HG02970 (cell line): Measurements from ENCODE around the gene MYO5B.

Experiments
- ATAC-seq: cut with Tn5 transposase; IDR thresholded peaks from one replicate; pipeline ENCODE4 v1.9.1; 2021; ENCODE audit warnings: mild to moderate bottlenecking, moderate library complexity, moderate number of reproducible peaks; ENCODE audit not compliant: unreplicated experiment, low FRiP score

MYO5B gene

GRCh38 chr18:49935215-49935614 is 259.7 kb downstream of the MYO5B start:
- ATAC-seq: no peak

DNA sequence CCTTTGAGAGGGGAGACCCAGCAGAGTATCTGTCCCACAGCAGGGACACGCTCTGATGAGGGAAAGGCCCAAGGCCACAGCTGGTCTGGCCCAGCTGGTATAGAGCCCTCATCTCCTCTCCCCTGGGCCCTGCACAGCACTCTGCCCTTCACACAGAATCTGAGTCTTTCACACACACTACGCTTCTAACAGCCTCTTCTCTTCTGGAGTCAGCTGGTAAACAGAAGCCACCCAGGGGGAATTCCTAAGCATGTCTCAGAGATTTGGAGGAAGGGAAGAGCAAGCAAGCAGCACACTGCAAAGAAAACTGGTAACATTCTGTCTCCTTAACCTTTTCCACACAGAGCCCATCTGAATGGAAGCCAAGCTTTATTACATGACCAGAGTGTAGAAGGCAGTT is 260.5 kb downstream of the MYO5B start:
- no peak for ATAC-seq

DNA sequence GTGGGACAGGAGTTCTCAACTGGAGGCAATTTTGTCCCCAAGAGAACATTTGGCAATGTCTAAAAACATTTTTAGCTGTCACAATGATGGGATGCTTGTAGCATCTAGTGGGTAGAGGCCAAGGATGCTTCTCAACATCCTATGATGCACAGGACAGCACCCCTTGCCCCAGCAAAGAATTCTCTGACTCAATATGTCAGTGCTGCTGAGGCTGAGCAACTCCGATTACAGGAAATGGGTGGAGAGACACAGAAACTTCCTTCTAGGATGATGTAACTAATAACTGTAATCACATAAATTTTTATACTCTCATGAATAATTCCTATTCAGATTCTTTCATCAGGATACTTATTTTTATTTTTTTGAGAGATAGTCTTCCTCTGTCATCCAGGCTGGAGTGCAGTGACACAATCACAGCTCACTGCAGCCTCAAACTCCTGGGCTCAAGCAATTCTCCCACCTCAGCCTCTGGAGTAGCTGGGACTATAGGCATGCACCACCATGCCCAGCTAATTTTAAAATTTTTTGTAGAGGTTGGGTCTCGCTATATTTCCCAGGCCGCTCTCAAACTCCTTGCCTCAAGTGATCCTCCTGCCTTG is 261.3 kb downstream of the MYO5B start:
- no peak for ATAC-seq

GRCh38 chr18:49931760-49932159 is 263.2 kb downstream of the MYO5B start:
- no peak for ATAC-seq

GRCh38 chr18:49931179-49931578 is 263.8 kb downstream of the MYO5B start:
- no peak for ATAC-seq

GRCh38 chr18:49926106-49926745 is 268.7 kb downstream of the MYO5B start:
- no peak for ATAC-seq

GRCh38 chr18:49924293-49924983 is 270.5 kb downstream of the MYO5B start:
- no peak for ATAC-seq

GRCh38 chr18:49922228-49922627 is 272.7 kb downstream of the MYO5B start:
- no peak for ATAC-seq

DNA sequence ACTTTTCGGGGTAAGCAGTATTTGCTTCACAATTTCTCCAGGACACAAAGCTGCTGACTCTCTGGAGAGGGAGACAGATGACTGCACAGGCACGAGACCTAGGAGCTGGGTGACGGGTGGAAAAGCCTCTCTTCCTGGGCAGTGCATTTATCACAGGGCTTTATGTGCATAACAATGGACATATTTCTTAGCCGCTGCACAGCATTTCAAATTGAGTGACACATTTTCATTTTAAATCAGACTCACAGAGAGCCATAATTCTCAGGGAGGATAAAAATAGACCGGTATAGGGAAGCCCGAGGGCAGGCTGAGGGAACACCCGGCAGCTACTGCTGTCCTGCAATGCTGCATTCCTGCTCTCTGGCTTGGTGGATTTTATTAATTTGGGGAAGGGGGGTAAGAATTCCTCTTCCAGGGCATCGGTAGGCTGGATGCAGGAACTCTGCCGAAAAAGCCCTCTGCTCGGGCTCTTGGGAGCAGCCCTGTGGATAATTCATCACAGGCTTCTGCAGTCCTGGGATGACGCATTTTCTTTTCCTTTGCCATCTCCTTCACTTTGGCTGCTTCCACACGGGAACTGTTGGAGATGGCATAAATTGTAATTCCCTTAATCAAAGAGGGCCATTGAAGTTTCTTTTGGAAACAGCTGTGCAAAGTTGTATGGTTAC is 273.5 kb downstream of the MYO5B start:
- no peak for ATAC-seq

GRCh38 chr18:49920731-49921130 is 274.2 kb downstream of the MYO5B start:
- ATAC-seq: no peak

GRCh38 chr18:49917742-49918141 is 277.2 kb downstream of the MYO5B start:
- ATAC-seq: no peak

DNA sequence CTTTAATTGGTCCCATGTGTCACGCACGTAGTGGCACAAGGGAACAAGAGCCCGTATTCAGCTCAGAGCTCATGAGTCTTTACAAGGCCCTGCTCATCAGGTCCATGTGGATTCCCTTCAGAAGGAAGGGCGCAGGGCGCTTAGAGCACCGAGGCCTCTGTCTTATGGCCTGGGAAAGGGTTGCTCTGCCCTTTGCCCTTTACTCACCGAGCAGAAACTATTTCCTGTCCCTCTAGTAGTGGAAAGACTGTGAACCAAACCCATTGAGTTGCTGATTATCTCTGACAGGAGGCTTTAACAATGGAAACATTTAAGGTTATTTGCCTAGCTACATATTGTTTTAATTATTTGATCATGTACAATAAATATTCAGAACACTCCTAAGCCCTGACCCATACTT is 279.6 kb downstream of the MYO5B start:
- no peak for ATAC-seq

DNA sequence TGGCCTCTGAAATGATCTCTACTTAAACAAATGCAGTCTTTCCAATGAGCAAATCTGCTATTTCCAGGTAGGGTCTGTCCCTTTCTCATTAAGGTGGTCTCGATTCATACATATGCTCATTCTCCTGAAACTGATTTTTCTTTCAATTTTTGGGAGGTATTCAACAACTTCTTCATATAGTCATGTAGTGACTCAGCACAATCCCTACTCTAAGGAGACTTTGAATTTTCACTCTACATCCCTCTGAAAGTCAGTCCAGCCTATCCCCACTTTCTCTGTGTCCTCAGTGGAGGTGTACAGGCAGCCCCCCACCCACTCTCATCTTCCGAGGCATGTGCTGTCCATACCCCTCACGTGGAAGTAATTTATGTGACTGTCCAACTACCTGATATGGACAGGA is 281.7 kb downstream of the MYO5B start:
- no peak for ATAC-seq

GRCh38 chr18:49911427-49911826 is 283.5 kb downstream of the MYO5B start:
- no peak for ATAC-seq

GRCh38 chr18:49910986-49911385 is 284.0 kb downstream of the MYO5B start:
- no peak for ATAC-seq

GRCh38 chr18:49910019-49910418 is 284.9 kb downstream of the MYO5B start:
- ATAC-seq: no peak

DNA sequence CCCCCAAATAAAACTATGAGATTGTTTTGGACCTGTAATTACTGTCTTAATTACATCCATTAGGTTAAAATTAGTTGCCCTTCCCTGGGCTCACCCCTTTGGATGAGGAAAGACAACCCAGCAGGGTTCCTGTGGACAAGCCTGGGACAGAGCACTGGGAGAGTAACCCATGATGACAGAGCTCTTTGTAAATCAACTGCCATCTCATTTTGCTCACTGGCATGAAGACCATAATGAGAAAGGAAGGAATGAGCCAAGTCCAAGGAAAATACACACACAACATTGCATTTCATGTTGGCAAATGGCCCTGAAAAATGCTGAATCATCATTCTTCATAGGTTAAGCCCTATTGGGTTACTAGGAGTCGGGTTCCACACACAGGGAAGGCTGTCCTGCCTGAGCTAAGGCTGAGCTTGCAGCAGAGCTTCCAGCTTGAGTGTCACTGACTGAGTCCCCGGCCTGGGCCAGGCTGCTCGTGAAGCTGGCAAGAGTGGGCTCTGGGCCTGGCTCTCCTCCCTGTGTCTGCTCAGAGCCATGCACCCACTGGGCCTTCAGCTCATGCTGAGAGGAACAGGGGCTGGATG is 287.5 kb downstream of the MYO5B start:
- no peak for ATAC-seq

GRCh38 chr18:49905771-49906170 is 289.2 kb downstream of the MYO5B start:
- no peak for ATAC-seq

DNA sequence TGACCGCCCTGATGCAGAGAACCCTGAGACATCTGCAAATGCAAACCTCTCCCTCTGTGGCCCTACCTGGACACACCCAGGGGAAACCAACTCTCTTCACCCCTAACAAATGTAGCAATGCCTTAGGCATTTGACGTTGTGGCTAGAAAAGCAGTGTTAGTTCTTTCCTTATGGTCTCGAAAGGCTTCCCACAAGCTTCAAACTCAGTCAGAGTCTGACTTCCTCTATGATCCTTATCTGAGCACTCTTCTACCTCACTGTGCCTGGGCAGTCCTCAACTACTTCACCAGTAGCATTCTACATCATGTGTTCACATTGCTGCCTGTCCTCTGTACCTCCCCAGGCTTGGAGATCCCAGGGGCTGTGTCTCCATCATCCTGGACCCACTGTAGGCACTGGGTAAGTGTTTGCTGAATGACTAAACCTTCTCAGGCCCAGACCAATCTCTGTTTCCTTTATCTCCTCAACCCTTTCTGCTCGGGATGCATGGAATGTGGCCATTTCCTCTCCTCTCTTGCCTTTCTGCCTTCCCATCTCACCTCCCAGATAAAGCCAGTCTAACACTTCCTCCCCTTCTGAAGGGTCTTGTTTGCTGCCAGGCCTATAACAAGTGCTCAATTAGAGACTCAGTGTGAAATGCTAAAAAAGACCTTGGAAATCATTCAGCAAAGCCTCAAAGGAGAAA is 289.9 kb downstream of the MYO5B start:
- no peak for ATAC-seq

GRCh38 chr18:49901862-49902340 is 293.0 kb downstream of the MYO5B start:
- no peak for ATAC-seq
